Lower leg skin (tissue), 4 donors: ENCODE data around the gene ANKS6. TPM values are rescaled to one million over a fixed set of nuclear protein-coding genes. Genes with fewer than 3 reads are reported as not detected.
A peak's percentile ranks its signal among the peaks of the same experiment; 100 is the strongest.

Experiments
- DNase-seq, 2 donors: peaks; one replicate each; pipeline ENCODE4 v3.0.0-alpha.2; 2019; ENCODE audit warnings: low spot score in 2 of 2
- H3K4me3 ChIP-seq: fragments of 200-600 bp; sonication (generic); 2 replicates; pipeline ENCODE4 v1.5.1; 2017; ENCODE audit warnings: mild to moderate bottlenecking, low read depth; ENCODE audit not compliant: poor library complexity, severe bottlenecking
- POLR2A ChIP-seq, 2 donors: fragments of 450-650 bp; IDR thresholded peaks; one replicate each; pipeline ENCODE4 v1.6.1; 2016 to 2017; ENCODE audit warnings: antibody characterized with exemption in 2 of 2, mild to moderate bottlenecking in 1 of 2, moderate library complexity in 1 of 2
- WGBS, 2 donors: methylation state at CpG; one replicate each; pipeline ENCODE4 v1.1.5; 2018; 5-methylcytosine and 5-hydroxymethylcytosine counted together
- intact Hi-C: fragments of 100-400 bp; cut with DNase I; formaldehyde crosslinking; loops from one replicate; pipeline ENCODE4 v1.15.0; 2023; ENCODE audit warnings: low total_unique reads
- total RNA-seq, 4 donors: library from RNA; depleted of rRNA; stranded (reverse); fragments of >200 nt; gene quantifications; one replicate each; pipeline ENCODE4 v1.1.0, GENCODE V29; 2016
- TF ChIP-seq, protein P1 (sequence below), 3 donors: fragments of 450-650 bp; IDR thresholded peaks; one replicate each; pipeline ENCODE4 v1.5.1; 2016; ENCODE audit warnings: antibody characterized with exemption in 3 of 3, mild to moderate bottlenecking in 3 of 3, moderate library complexity in 2 of 3

Gene ANKS6
- total RNA-seq, 4 donors from 2014 or later = 11.3 to 28.0 (median 19.1) TPM

DNA sequence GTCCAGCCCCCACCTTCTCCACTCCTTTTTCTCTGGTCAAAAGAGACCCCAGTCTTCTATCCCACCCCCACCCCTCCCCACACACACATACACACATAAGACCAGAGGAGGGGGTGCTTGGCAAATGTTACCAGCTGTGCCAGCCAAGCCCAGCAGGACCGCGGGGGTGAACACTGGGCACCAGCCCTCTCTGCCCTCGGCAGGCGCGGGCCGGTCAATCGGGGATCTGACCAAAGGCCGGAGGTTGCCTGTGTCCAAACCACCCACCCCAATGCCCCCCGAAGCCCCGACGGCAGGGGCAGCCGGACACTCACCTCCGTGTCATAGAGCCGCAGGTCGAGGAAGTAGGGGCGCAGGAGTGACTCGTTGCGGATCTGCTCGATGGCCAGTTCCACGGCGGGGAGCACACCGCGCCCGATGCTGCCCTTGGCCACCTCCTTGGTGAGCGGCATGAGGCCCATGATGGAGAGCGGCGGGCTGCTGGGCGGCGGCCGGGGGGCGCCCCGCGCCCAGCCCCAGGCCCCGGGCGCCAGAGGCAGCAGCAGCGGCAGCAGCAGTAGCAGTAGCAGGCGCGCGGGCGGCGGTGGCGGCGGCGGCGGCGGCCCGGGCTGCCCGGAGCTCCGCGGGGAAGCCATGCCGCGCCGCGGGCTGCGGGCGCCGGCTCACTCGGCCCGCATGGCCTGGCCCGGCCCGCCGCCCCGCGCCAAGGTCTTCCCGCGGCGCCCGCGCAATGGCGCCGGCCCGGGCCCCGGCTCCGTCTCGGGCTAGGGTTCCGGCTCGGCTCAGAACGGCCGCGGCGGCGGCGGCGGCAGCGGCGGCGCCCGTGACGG lies 88.0 kb downstream of the ANKS6 start:
- intact Hi-C loops = no loop called here
- TF ChIP-seq, protein P1, sequence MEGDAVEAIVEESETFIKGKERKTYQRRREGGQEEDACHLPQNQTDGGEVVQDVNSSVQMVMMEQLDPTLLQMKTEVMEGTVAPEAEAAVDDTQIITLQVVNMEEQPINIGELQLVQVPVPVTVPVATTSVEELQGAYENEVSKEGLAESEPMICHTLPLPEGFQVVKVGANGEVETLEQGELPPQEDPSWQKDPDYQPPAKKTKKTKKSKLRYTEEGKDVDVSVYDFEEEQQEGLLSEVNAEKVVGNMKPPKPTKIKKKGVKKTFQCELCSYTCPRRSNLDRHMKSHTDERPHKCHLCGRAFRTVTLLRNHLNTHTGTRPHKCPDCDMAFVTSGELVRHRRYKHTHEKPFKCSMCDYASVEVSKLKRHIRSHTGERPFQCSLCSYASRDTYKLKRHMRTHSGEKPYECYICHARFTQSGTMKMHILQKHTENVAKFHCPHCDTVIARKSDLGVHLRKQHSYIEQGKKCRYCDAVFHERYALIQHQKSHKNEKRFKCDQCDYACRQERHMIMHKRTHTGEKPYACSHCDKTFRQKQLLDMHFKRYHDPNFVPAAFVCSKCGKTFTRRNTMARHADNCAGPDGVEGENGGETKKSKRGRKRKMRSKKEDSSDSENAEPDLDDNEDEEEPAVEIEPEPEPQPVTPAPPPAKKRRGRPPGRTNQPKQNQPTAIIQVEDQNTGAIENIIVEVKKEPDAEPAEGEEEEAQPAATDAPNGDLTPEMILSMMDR (IDR thresholded peaks at IDR 0.05) = no peak
- no peak for TF ChIP-seq POLR2A (IDR thresholded peaks at IDR 0.05)
- DNase-seq = peak in 1 of 2 donors; percentile 65
- no peak overlapping the region for H3K4me3 ChIP-seq
- 0 to 6% methylated on average over 9 to 20 of the region's 89 CpGs for WGBS, 2 donors

GRCh38 chr9:98707166-98708102 lies 88.9 kb downstream of the ANKS6 start:
- intact Hi-C loops = no loop called here
- no peak overlapping the region for H3K4me3 ChIP-seq
- DNase-seq = peak in 1 of 2 donors; percentile 76
- TF ChIP-seq, protein P1 (IDR thresholded peaks at IDR 0.05) = no peak
- TF ChIP-seq POLR2A (IDR thresholded peaks at IDR 0.05) = no peak
- WGBS, 2 donors = 2 to 4% methylated on average over 51 to 65 of the region's 79 CpGs

GRCh38 chr9:98706651-98707165 lies 89.6 kb downstream of the ANKS6 start:
- DNase-seq = peak in 1 of 2 donors; percentile 46
- no peak overlapping the region for H3K4me3 ChIP-seq
- 5 to 11% methylated on average over 13 to 15 of the region's 15 CpGs for WGBS, 2 donors
- intact Hi-C loops = no loop called here
- no peak for TF ChIP-seq POLR2A (IDR thresholded peaks at IDR 0.05)
- TF ChIP-seq, protein P1 (IDR thresholded peaks at IDR 0.05) = no peak

DNA sequence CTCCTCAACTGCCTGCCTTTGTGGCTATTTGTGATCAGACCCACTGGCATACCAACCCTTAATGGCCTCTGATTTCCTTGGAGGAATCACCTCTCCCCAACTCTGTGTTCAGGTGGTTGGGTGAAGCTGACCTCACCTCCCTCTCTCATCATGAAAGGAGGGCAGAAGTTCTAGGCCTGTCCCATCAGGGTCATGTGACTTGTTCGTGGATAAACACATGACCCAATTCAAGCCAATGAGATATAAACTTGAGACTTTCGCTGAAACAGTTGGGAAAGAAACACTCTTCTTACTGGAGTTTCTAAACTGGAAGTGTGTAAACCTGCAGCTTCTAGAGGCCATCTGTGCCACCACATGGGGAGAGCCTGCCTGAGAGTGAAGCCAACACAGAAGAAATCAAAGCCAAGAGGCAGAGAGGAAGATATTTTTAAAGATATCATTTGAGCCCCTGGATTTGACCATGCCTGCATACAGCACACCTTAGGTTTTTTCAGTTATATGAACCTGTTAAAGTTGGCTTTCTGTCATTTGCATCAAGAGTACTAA lies 93.4 kb downstream of the ANKS6 start:
- WGBS, 2 donors = 69 to 72% methylated on average over 2 of the region's 2 CpGs
- peak in 1 of 2 donors; percentile 14 for DNase-seq
- H3K4me3 ChIP-seq = no peak overlapping the region
- intact Hi-C loops = no loop called here
- TF ChIP-seq POLR2A (IDR thresholded peaks at IDR 0.05) = no peak
- TF ChIP-seq, protein P1 (IDR thresholded peaks at IDR 0.05) = no peak

- WGBS, 2 donors = 82% methylated on average over 8 of the region's 8 CpGs
- intact Hi-C loops = no loop called here
- no peak overlapping the region for H3K4me3 ChIP-seq
- no peak for DNase-seq
- no peak for TF ChIP-seq POLR2A (IDR thresholded peaks at IDR 0.05)
- TF ChIP-seq, protein P1 (IDR thresholded peaks at IDR 0.05) = no peak
Observed at GRCh38 chr9:98702340-98702739, 94.0 kb downstream of the ANKS6 start.
